ES-I3 (cell line): ENCODE results near the gene AK4.
"Not testable (repeated sequence)": the region's sequence is repeated elsewhere in the genome, so short reads cannot be mapped to it uniquely, and the experiment has no call there.

ENCODE experiments used
- H3K36me3 ChIP-seq: 2 replicates; pipeline ENCODE4 v1.6.1; 2013; ENCODE audit warnings: mild to moderate bottlenecking, low read length, control low read depth, moderate library complexity; ENCODE audit not compliant: insufficient read depth
- H3K4me1 ChIP-seq: 2 replicates; pipeline ENCODE4 v1.6.1; 2013; ENCODE audit warnings: mild to moderate bottlenecking, control low read depth, low read length; ENCODE audit not compliant: insufficient read depth
- H3K9ac ChIP-seq: 2 replicates; pipeline ENCODE4 v1.6.1; 2013; ENCODE audit warnings: low read depth, mild to moderate bottlenecking, low read length, moderate library complexity
- H3K9me3 ChIP-seq: 2 replicates; pipeline ENCODE4 v1.6.1; 2013; ENCODE audit warnings: mild to moderate bottlenecking, low read length, moderate library complexity; ENCODE audit not compliant: control insufficient read depth, insufficient read depth

AK4 gene

DNA sequence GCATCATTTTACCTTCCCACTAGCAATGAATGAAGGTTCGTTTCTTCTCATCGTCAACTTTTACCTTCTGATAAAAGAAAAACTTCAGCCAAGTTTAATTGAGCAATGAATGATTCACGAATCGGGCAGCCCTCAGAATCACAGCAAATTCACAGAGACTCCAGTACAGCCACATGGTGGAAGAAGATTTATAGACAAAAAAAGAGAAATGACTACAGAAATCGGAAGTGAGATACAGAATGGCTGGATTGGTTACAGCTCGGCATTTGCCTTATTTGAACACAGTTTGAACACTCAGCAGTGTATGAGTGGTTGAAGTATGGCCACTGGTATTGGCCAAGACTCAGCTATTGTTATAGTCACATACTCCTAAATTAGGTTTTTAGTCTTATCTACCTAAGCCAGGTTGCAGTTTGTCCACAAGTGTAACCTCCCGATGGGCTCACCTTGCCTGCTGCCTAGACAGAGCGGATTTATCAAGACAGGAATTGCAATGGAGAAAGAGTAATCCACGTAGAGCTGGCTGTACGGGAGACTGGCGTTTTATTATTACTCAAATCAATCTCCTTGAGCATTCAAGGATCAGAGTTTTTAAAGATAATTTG is 15.3 kb downstream of the AK4 start:
- Histone ChIP-seq H3K9me3 (no peaks in the 10 kb centered on the region), H3K36me3 (no peaks in the 10 kb centered on the region), H3K9ac (no peak overlapping the region), H3K4me1 (peaks cover 41% of the 10 kb centered on the region)

DNA sequence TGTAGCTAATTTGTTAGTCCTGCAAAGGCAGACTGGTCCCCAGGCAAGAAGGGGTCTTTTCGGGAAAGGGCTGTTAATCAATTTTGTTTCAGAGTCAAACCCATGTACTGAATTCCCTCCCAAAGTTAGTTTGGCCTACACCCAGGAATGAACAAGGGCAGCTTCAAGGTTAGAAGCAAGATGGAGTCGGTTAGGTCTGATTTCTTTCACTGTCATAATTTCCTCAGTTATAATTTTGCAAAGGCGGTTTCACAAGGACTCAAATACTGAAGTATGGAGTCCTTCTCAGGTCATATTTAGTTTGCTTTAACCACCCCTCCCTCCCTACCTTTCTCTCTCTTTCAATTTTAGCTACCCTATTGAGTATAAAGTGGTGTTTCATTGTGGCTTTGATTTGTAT is 16.1 kb downstream of the AK4 start:
- not testable (repeated sequence) for H3K36me3 ChIP-seq, H3K9ac ChIP-seq, H3K9me3 ChIP-seq
- H3K4me1 ChIP-seq, result peaks cover 43% of the 10 kb centered on the region

GRCh38 chr1:65164633-65165032 is 16.6 kb downstream of the AK4 start:
- Histone ChIP-seq H3K9ac (no peak overlapping the region), H3K9me3 (no peaks in the 10 kb centered on the region), H3K36me3 (no peaks in the 10 kb centered on the region), H3K4me1 (peaks cover 48% of the 10 kb centered on the region)

- H3K4me1 ChIP-seq, result peaks cover 50% of the 10 kb centered on the region
- no peak overlapping the region for H3K9ac ChIP-seq
- H3K36me3 ChIP-seq, result no peaks in the 10 kb centered on the region
- no peaks in the 10 kb centered on the region for H3K9me3 ChIP-seq
These were observed 17.4 kb downstream of the AK4 start for GRCh38 chr1:65165269-65165993.

DNA sequence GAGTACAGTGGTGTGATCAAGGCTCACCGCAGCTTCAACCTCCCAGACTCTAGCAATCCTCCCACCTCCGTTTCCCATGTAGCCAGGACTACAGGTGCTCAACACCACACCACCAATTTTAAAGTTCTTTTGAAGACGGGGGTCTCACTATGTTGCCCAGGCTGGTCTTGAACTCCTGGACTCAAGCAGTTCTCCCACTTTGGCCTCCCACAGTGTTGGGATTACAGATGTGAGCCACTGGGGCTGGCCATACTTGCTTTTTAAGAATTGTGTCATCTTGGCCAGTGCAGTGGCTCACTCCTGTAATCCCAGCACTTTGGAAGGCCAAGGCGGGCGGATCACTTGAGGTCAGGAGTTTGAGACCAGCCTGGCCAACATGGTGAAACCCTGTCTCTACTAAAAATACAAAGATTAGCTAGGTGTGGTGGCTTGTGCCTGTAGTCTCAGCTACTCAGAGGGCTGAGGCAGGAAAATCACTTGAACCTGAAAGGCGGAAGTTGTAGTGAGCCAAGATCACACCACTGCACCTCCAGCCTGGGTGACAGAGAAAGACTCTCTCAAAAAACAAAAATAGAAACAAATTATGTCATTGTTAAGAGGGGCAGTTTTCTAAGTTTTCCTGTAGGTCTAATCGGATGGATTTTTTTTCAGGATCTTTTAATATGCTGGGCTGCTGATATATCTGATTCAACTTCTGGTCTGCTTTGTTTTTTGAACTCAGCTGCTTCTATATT is 18.7 kb downstream of the AK4 start:
- no peaks in the 10 kb centered on the region for H3K36me3 ChIP-seq
- no peak overlapping the region for H3K9ac ChIP-seq
- H3K9me3 ChIP-seq, result no peaks in the 10 kb centered on the region
- peaks cover 53% of the 10 kb centered on the region for H3K4me1 ChIP-seq

DNA sequence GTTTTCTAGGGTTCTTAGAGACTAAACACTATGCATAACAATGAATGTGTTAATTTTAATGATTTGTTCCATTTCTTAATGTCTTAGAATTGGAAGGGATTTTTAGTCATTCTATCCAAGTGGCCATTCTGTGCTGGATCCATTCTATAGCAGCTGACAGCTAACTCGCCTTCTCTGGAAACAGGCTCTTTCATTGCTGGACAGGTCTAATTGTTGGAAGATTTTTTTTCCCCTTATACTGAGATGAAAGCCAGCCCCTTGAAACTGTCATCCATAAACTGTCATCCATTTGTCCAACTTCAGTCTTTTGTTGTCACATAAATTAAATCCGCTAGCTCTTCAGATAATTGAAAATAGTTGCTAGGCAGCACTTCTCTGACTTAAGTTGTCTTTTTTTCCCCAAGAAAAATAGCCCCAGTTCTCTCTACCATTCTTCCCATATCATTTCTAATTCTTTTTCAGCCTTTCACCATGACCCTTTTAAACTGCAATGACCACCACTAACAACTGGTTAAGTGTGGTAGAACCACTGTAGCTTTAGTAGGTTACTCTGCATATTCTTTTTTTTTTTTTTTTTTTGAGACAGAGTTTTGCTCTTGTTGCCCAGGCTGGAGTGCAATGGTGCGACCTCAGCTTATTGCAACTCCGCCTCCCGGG is 19.7 kb downstream of the AK4 start:
- Histone ChIP-seq H3K4me1 (peaks cover 53% of the 10 kb centered on the region), H3K9ac (no peak overlapping the region), H3K36me3 (no peaks in the 10 kb centered on the region), H3K9me3 (no peaks in the 10 kb centered on the region)

GRCh38 chr1:65168867-65169266 is 20.9 kb downstream of the AK4 start:
- H3K9ac ChIP-seq, result no peak overlapping the region
- H3K36me3 ChIP-seq, result no peaks in the 10 kb centered on the region
- no peaks in the 10 kb centered on the region for H3K9me3 ChIP-seq
- peaks cover 52% of the 10 kb centered on the region for H3K4me1 ChIP-seq

DNA sequence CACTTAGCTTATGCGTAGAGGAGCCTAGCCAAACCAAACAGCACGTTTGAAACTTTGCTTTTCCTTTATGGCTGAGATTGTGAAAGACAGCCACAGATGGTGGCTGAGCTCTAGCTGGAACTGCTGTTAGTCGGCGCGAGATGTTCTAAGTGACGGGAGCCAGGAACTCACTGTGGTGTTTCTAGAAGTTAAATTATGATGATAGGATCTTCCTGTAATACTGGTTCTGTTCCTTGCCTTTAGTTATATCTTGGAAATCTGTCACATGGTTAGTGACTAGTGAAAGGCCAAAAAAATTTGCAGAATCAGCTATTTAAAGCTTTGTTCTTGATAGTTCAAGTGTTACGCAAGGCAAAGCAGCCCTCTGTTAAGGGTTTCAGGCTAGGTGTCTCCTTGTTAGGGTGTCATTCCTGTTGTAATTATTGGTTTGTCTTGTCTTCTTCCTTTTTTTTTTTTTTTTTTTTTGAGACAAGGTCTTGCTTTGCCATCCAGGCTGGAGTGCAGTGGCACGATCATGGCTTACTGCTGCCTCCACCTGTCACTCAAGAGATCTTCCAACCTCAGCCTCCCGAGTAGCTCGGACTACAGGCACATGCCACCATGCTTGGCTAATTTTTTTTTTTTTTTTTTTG is 22.6 kb downstream of the AK4 start:
- Histone ChIP-seq H3K36me3 (no peaks in the 10 kb centered on the region), H3K9me3 (no peaks in the 10 kb centered on the region), H3K9ac (no peak overlapping the region), H3K4me1 (peaks cover 51% of the 10 kb centered on the region)

GRCh38 chr1:65172936-65173690 is 25.1 kb downstream of the AK4 start:
- Histone ChIP-seq H3K4me1 (peaks cover 59% of the 10 kb centered on the region), H3K36me3 (no peaks in the 10 kb centered on the region), H3K9ac (no peak overlapping the region), H3K9me3 (no peaks in the 10 kb centered on the region)

- Histone ChIP-seq H3K4me1 (peaks cover 57% of the 10 kb centered on the region), H3K9me3 (no peaks in the 10 kb centered on the region), H3K9ac (no peak overlapping the region), H3K36me3 (no peaks in the 10 kb centered on the region)
These were observed 26.6 kb downstream of the AK4 start for GRCh38 chr1:65174585-65174984.

- no peaks in the 10 kb centered on the region for H3K9me3 ChIP-seq
- H3K9ac ChIP-seq, result no peak overlapping the region
- H3K36me3 ChIP-seq, result no peaks in the 10 kb centered on the region
- peaks cover 55% of the 10 kb centered on the region for H3K4me1 ChIP-seq
These were observed 27.4 kb downstream of the AK4 start for GRCh38 chr1:65175171-65176055.

- Histone ChIP-seq H3K4me1 (peaks cover 56% of the 10 kb centered on the region), H3K9me3 (no peaks in the 10 kb centered on the region), H3K36me3 (no peaks in the 10 kb centered on the region), H3K9ac (no peak overlapping the region)
These were observed 28.1 kb downstream of the AK4 start for GRCh38 chr1:65176056-65176450.

DNA sequence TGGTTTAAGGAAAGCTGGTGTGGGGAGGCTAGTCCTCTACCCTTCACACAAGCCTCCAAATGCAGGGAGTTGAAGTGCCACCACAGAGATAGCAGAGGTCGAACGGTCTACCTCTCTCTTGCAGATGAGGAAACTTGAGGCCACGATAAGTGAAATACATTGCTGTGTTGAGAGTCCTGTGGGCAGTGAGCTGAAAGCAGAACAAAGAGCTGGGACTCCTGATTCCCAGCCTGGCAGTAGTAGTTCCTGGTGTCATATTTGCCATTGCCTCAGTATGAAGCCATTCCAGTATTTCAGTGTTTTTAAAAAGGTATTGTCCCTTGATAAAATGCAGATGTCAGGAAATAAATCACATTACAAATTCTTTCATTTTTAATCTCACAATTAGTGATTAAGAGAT is 28.6 kb downstream of the AK4 start:
- Histone ChIP-seq H3K9me3 (no peaks in the 10 kb centered on the region), H3K4me1 (peaks cover 57% of the 10 kb centered on the region), H3K9ac (no peak overlapping the region), H3K36me3 (no peaks in the 10 kb centered on the region)
